Heart right ventricle (tissue), 16 donors: Measurements from ENCODE around the gene CLEC16A. TPM values are rescaled to one million over a fixed set of nuclear protein-coding genes. Genes with fewer than 3 reads are reported as not detected.
"Not testable (repeated sequence)": the region's sequence is repeated elsewhere in the genome, so short reads cannot be mapped to it uniquely, and the experiment has no call there.

Experiments
- ATAC-seq, 8 donors: fragments of 200-7000 bp; cut with Tn5 transposase; one replicate each; pipeline ENCODE4 v1.9.1; 2020; ENCODE audit warnings: mild to moderate bottlenecking in 8 of 8, moderate library complexity in 8 of 8, moderate number of reproducible peaks in 1 of 8
- DNase-seq, 2 donors: peaks; one replicate each; pipeline ENCODE4 v3.0.0-alpha.2; 2020
- H3K27ac ChIP-seq, 10 donors: fragments of 200-600 bp; sonication (generic) in 2 of 10; one replicate each; pipeline versions ENCODE4 v1.5.0 to v1.8.0; 2020 to 2022; ENCODE audit warnings: mild to moderate bottlenecking in 3 of 10
- H3K27me3 ChIP-seq, 7 donors: fragments of 200-600 bp; one replicate each; pipeline ENCODE4 v1.8.0; 2021 to 2022; ENCODE audit warnings: mild to moderate bottlenecking in 2 of 7
- H3K36me3 ChIP-seq, 9 donors: fragments of 200-600 bp; sonication (generic) in 1 of 9; one replicate each; pipeline versions ENCODE4 v1.5.0 to v1.8.0; 2020 to 2022; ENCODE audit warnings: mild to moderate bottlenecking in 2 of 9
- H3K4me1 ChIP-seq, 9 donors: fragments of 200-600 bp; sonication (generic) in 1 of 9; one replicate each; pipeline versions ENCODE4 v1.5.0 to v1.8.0; 2020 to 2022; ENCODE audit warnings: mild to moderate bottlenecking in 4 of 9
- H3K4me3 ChIP-seq, 10 donors: fragments of 200-600 bp; sonication (generic) in 2 of 10; one replicate each; pipeline versions ENCODE4 v1.5.0 to v1.8.0; 2020 to 2022; ENCODE audit warnings: mild to moderate bottlenecking in 7 of 10, moderate library complexity in 2 of 10
- H3K9me3 ChIP-seq, 11 donors: fragments of 200-600 bp in 10 of 11; sonication (generic) in 2 of 11; one replicate each; pipeline versions ENCODE4 v1.5.0 to v1.8.0; 2013 to 2022; ENCODE audit warnings: mild to moderate bottlenecking in 2 of 11, control low read depth in 1 of 11, moderate library complexity in 1 of 11
- WGBS, 2 donors: extraction: QIAGEN DNeasy Blood & Tissue Kit; methylation state at CpG; one replicate each; pipeline ENCODE4 v1.1.7; 2013; ENCODE audit warnings: inconsistent platforms in 1 of 2; 5-methylcytosine and 5-hydroxymethylcytosine counted together
- intact Hi-C, 10 donors: fragments of 100-400 bp; cut with DNase I; formaldehyde crosslinking; loops; one replicate each; pipeline versions ENCODE4 v1.11.1 to v1.14.2; 2022
- polyA plus RNA-seq, 2 donors: library from polyadenylated mRNA; stranded (reverse); fragments of 200-250 nt; gene quantifications; one replicate each; pipeline ENCODE4 v1.2.3, GENCODE V29; 2013
- total RNA-seq, 10 donors: library from RNA; stranded (reverse); fragmentation: NEBNext Ultra II Directional in 3 of 10; extraction: Animal tissue kit (Norgen Biotek cat#: 25700) in 3 of 10; gene quantifications; one replicate each; pipeline versions ENCODE4 v1.2.1 to v1.2.4, GENCODE V29; 2021 to 2023
- TF ChIP-seq, protein P1 (sequence below), 9 donors: fragments of 200-600 bp; sonication (generic) in 2 of 9; IDR thresholded peaks; one replicate each; pipeline versions ENCODE4 v1.5.0 to v1.8.0; 2021 to 2022; ENCODE audit warnings: antibody characterized with exemption in 9 of 9, mild to moderate bottlenecking in 5 of 9, moderate library complexity in 1 of 9
- donor health status: Arrhythmogenic right ventricular cardiomyopathy.
- donor health status: ischemic (EF 13 %, LVEDD 7.1; RV severe dilation, severe dysfunction).
- donor health status: healthy with polysubstance abuse.
- donor health status: DM: no; HTN: yes; CAD: no.
- donor health status: DM: no; HTN: no; CAD: no.
- donor health status: ischemic (EF 25% LVEDD 6.9; RV normal size, moderate dysfunction).
- donor health status: ischemic (EF 25% LVEDD 5.7; RV mildly dilated, moderate dysfunction).
- donor health status: healthy.
- donor health status: DM: yes; HTN: yes; CAD: no.
- donor health status: Ischemic cardiomyopathy.
- donor health status: ischemic (EF 35%, LVEDD 5.7; RV mildly dilated, moderate dysfunction).
- donor health status: nonischemic (EF 11% LVEDD 7.7; RV severe dilation, severe dysfunction).
- donor health status: DM: yes; HTN: yes; CAD: no.
- donor health status: PGD.
- donor health status: ischemic (EF 29% LVEDD 5.4; RV normal size, mild dysfunction).
- donor health status: nonischemic (EF 23%, LVEDD 6.1; RV moderate dilation, normal function).

The CLEC16A gene
- total and polyA plus RNA-seq, 12 donors: 12.1 to 30.8 (median 23.0) TPM

DNA sequence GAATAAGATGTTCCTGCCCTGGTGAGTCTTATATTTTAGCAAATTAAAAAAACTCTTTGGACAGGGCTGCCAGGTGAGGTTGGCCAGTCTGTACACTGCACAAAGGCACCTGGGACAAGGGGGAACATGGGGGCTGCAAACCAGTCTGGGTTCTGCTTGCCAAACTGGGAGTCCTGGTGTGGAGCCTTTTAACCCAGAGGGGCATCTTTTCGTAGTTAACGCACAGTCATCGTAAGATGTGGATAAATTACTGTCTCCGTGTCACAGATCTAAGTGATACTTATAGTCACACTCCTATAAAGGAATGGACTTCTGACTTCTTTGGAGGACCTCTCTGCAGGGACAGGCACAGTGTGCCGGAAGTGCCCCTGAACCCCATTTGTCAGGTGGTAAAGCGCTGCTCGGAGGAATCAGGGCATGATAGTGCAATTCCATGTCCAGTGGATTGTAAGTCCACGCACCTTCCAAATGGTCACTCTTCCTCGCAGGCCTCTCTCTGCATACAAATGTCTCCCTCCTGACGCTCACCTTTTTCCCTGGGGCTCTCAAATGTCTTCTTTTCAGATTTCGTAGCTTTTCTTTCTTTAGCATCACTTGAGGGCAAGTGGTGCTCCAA, 16.8 kb upstream of the CLEC16A start:
- ATAC-seq: no peak
- H3K36me3 ChIP-seq: peaks cover 0 to 89% (median 12%) of the 10 kb centered on the region in 9 donors
- no peak overlapping the region for H3K27ac ChIP-seq
- H3K4me1 ChIP-seq: peaks cover 10 to 53% (median 40%) of the 10 kb centered on the region in 9 donors
- 96 to 98% methylated on average over 11 of the region's 11 CpGs for WGBS, 2 donors
- DNase-seq: no peak
- TF ChIP-seq, protein P1, sequence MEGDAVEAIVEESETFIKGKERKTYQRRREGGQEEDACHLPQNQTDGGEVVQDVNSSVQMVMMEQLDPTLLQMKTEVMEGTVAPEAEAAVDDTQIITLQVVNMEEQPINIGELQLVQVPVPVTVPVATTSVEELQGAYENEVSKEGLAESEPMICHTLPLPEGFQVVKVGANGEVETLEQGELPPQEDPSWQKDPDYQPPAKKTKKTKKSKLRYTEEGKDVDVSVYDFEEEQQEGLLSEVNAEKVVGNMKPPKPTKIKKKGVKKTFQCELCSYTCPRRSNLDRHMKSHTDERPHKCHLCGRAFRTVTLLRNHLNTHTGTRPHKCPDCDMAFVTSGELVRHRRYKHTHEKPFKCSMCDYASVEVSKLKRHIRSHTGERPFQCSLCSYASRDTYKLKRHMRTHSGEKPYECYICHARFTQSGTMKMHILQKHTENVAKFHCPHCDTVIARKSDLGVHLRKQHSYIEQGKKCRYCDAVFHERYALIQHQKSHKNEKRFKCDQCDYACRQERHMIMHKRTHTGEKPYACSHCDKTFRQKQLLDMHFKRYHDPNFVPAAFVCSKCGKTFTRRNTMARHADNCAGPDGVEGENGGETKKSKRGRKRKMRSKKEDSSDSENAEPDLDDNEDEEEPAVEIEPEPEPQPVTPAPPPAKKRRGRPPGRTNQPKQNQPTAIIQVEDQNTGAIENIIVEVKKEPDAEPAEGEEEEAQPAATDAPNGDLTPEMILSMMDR (IDR thresholded peaks at IDR 0.05): no peak
- no peaks in the 10 kb centered on the region for H3K27me3 ChIP-seq
- intact Hi-C loops: loop anchor here in 1 of 10 donors (10.0 kb wide), 1 partner anchor 403 kb away; no protein-coding TSS in a partner anchor
- H3K9me3 ChIP-seq: peaks cover 0 to 7% (median 0%) of the 10 kb centered on the region in 11 donors
- no peak overlapping the region for H3K4me3 ChIP-seq

DNA sequence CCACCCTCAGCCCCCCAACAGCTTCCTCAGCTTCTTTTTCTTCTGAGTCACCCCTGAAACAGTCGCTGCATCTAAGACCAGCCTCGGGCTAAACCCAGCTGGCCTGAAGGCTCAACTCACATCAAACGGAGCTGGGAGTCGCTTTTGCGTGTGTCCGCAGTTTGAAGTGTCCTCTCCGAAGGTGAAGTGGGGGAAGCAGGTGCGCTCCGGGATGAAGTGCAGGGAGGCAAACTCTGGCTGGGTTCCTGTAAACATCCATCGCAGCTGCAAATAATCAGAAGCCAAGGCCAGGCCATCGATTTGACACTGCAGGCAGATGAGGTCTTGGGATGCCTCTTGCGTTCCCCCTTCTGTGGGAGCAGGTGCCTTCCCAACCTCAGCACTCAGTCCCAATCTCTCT, 15.3 kb upstream of the CLEC16A start:
- ATAC-seq, H3K4me3 ChIP-seq, H3K27me3 ChIP-seq, H3K9me3 ChIP-seq, DNase-seq: not testable (repeated sequence)
- Histone ChIP-seq H3K27ac (peak overlapping the region in 4 of 10 donors; percentile 39 to 58 (median 42)), H3K4me1 (peaks cover 12 to 53% (median 43%) of the 10 kb centered on the region in 9 donors), H3K36me3 (peaks cover 0 to 86% (median 20%) of the 10 kb centered on the region in 9 donors)
- intact Hi-C loops: loop anchor here in 1 of 10 donors (10.0 kb wide), 1 partner anchor 404 kb away; no protein-coding TSS in a partner anchor
- 80 to 86% methylated on average over 12 of the region's 12 CpGs for WGBS, 2 donors

DNA sequence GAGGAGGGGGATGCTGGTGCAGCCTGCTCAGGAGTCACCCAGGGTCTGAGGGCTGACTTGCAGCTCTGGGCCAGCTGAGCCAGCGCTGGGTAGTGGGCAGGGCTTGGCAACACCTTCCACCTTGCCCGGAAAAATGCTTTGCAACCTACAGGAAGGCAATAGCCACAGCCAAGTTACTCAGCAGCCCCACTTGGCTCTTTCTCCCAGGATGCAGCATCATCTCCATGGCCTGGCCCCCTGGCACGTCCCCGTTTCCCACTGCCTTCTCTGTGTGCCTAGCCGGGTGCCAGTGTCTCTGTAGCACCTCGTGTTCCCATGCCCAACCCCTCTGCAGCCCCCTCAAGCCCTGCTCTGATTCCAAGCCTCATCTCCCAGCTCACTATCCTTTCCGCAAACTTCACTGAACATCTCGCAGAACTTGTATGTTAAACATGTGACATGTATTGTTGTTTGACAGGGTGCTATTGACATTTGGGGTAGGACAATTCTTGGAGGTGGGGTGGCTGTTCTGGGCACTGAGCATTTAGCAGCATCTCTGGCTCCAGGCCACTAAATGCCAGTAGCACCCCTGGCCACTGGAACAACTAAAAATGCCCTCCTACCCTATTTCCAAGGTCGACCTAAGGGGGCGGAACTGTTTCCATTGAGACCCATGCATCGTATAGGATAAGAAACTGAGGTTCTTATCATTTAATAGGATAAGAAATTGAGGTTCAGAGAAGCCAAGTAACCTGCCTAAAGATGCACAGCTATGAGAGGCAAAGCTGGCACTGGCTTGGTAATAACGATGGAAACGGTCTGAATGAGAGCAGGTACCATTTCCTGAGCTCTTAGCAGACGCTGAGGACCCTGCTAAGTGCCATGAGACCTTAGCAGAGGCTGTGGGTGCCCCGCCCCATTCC, 14.3 kb upstream of the CLEC16A start:
- 58 to 63% methylated on average over 15 of the region's 15 CpGs for WGBS, 2 donors
- TF ChIP-seq, protein P1 (IDR thresholded peaks at IDR 0.05): no peak
- intact Hi-C loops: loop anchor here in 2 of 10 donors (10.0 kb wide), 2 partner anchors 405 to 605 kb away; no protein-coding TSS in a partner anchor
- peak in 7 of 8 donors; percentile 16 to 81 (median 26) for ATAC-seq
- Histone ChIP-seq H3K36me3 (peaks cover 0 to 76% (median 13%) of the 10 kb centered on the region in 9 donors), H3K4me3 (no peak overlapping the region), H3K27ac (peak overlapping the region in 7 of 10 donors; percentile 0 to 44 (median 40)), H3K4me1 (peaks cover 17 to 56% (median 50%) of the 10 kb centered on the region in 9 donors), H3K9me3 (peaks cover 0 to 2% (median 0%) of the 10 kb centered on the region in 11 donors), H3K27me3 (no peaks in the 10 kb centered on the region)
- DNase-seq: no peak

DNA sequence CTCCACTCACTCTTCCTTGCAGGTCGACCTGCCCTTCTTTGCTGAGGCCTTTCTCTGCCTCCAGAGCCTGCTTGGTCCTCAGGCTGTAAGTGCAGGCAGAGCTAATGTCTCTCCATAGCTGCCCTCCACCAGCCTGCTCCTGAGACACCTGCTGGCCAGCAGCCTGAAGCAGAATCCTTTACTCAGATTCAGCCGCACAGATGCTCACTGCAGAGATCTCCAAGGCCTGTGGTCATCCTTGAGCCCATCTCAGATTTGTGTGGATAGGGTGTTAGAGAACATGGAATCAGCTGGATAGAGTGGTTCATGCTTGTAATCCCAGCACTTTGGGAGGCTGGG, 13.6 kb upstream of the CLEC16A start:
- WGBS, 2 donors: 74 to 79% methylated on average over 2 of the region's 2 CpGs

More for the DNA sequence above, 13.6 kb upstream of the CLEC16A start:
- Histone ChIP-seq H3K4me3 (no peak overlapping the region), H3K27ac (peak overlapping the region in 2 of 10 donors; percentile 13 to 40), H3K9me3 (no peaks in the 10 kb centered on the region), H3K4me1 (peaks cover 17 to 62% (median 56%) of the 10 kb centered on the region in 9 donors), H3K36me3 (peaks cover 0 to 72% (median 9%) of the 10 kb centered on the region in 9 donors), H3K27me3 (no peaks in the 10 kb centered on the region)
- no peak for DNase-seq
- TF ChIP-seq, protein P1 (IDR thresholded peaks at IDR 0.05): no peak
- intact Hi-C loops: loop anchor here in 1 of 10 donors (10.0 kb wide), 1 partner anchor 606 kb away; no protein-coding TSS in a partner anchor
- peak in 1 of 8 donors; percentile 3 for ATAC-seq
